ENCODE data around the gene GRM4. TPM values are rescaled to one million over a fixed set of nuclear protein-coding genes. Genes with fewer than 3 reads are reported as not detected.

GRM4 gene
- total RNA-seq, 2 donors from 2014 or later: 0.07 TPM; not detected in 1

GRCh38 chr6:34011264-34011663 is 134.6 kb downstream of the GRM4 start:
- DNase-seq: no peak

GRCh38 chr6:34005901-34006531 is 139.9 kb downstream of the GRM4 start:
- no peak for TF ChIP-seq CTCF (IDR thresholded peaks at IDR 0.05)
- Histone ChIP-seq H3K9me3 (no peaks in the 10 kb centered on the region), H3K4me3 (no peak overlapping the region), H3K27ac (peak overlapping the region; percentile 59), H3K9ac (ENCODE audit: low read depth in 2 of 2, low read length in 2 of 2) (no peak overlapping the region), H3K36me3 (no peaks in the 10 kb centered on the region), H3K4me1 (no peaks in the 10 kb centered on the region), H3K27me3 (no peaks in the 10 kb centered on the region)
- DNase-seq: no peak
- intact Hi-C loops (cut with DNase I): no loop called here

More at GRCh38 chr6:34011264-34011663, 134.6 kb downstream of the GRM4 start:
- intact Hi-C loops (cut with DNase I): no loop called here
- H3K36me3 ChIP-seq: no peaks in the 10 kb centered on the region
- H3K27ac ChIP-seq: no peak overlapping the region
- H3K9me3 ChIP-seq: no peaks in the 10 kb centered on the region
- no peak for TF ChIP-seq CTCF (IDR thresholded peaks at IDR 0.05)
- no peak overlapping the region for H3K4me3 ChIP-seq
- no peaks in the 10 kb centered on the region for H3K4me1 ChIP-seq
- no peaks in the 10 kb centered on the region for H3K27me3 ChIP-seq
- H3K9ac ChIP-seq (ENCODE audit: low read depth in 2 of 2, low read length in 2 of 2): no peak overlapping the region

GRCh38 chr6:34004706-34005105 is 141.2 kb downstream of the GRM4 start:
- peak; percentile 73 for DNase-seq
- Histone ChIP-seq H3K4me3 (no peak overlapping the region), H3K4me1 (no peaks in the 10 kb centered on the region), H3K9me3 (no peaks in the 10 kb centered on the region), H3K27ac (peak overlapping the region; percentile 59), H3K36me3 (no peaks in the 10 kb centered on the region), H3K27me3 (no peaks in the 10 kb centered on the region), H3K9ac (ENCODE audit: low read depth in 2 of 2, low read length in 2 of 2) (peak overlapping the region in 1 of 2 donors; percentile 21)
- intact Hi-C loops (cut with DNase I): no loop called here
- TF ChIP-seq CTCF (IDR thresholded peaks at IDR 0.05): no peak

- intact Hi-C loops (cut with DNase I): no loop called here
- DNase-seq: no peak
- H3K4me1 ChIP-seq: no peaks in the 10 kb centered on the region
- H3K4me3 ChIP-seq: no peak overlapping the region
- H3K9ac ChIP-seq (ENCODE audit: low read depth in 2 of 2, low read length in 2 of 2): no peak overlapping the region
- H3K27me3 ChIP-seq: no peaks in the 10 kb centered on the region
- H3K27ac ChIP-seq: peak overlapping the region; percentile 59
- H3K36me3 ChIP-seq: no peaks in the 10 kb centered on the region
- no peak for TF ChIP-seq CTCF (IDR thresholded peaks at IDR 0.05)
- H3K9me3 ChIP-seq: no peaks in the 10 kb centered on the region
Observed at GRCh38 chr6:34003962-34004361, 141.9 kb downstream of the GRM4 start.

GRCh38 chr6:34001706-34002621 is 143.9 kb downstream of the GRM4 start:
- no peaks in the 10 kb centered on the region for H3K27me3 ChIP-seq
- no peaks in the 10 kb centered on the region for H3K9me3 ChIP-seq
- intact Hi-C loops (cut with DNase I): no loop called here
- TF ChIP-seq CTCF (IDR thresholded peaks at IDR 0.05): no peak
- H3K9ac ChIP-seq (ENCODE audit: low read depth in 2 of 2, low read length in 2 of 2): no peak overlapping the region
- no peaks in the 10 kb centered on the region for H3K4me1 ChIP-seq
- no peak for DNase-seq
- H3K36me3 ChIP-seq: no peaks in the 10 kb centered on the region
- no peak overlapping the region for H3K27ac ChIP-seq
- H3K4me3 ChIP-seq: no peak overlapping the region

Data from colonic mucosa (tissue), 4 donors.